RWPE2 (cell line): ENCODE data around the gene GSTA1.
"Not testable (repeated sequence)": the region's sequence is repeated elsewhere in the genome, so short reads cannot be mapped to it uniquely, and the experiment has no call there.

ENCODE experiments used
- ATAC-seq: fragments of 200-7000 bp; cut with Tn5 transposase; 3 replicates; pipeline ENCODE4 v1.9.1; 2021; ENCODE audit warnings: low read depth
- DNase-seq: peaks from one replicate; pipeline ENCODE4 v3.0.0-alpha.2; 2020; ENCODE audit warnings: low spot score
- H3K27ac ChIP-seq: fragments of 450-650 bp; 2 replicates; pipeline ENCODE4 v1.5.1; 2017; ENCODE audit warnings: mild to moderate bottlenecking; ENCODE audit not compliant: poor library complexity, severe bottlenecking
- H3K27me3 ChIP-seq: fragments of 250-450 bp; sonication (Bioruptor Pico); 2 replicates; pipeline ENCODE4 v1.5.1; 2021; ENCODE audit warnings: mild to moderate bottlenecking, moderate library complexity; ENCODE audit not compliant: insufficient read depth, poor library complexity, severe bottlenecking
- H3K36me3 ChIP-seq: fragments of 250-450 bp; sonication (Bioruptor Pico); 2 replicates; pipeline ENCODE4 v1.5.1; 2020; ENCODE audit warnings: low read depth, mild to moderate bottlenecking, moderate library complexity
- H3K4me1 ChIP-seq: fragments of 250-450 bp; sonication (Bioruptor Pico); 2 replicates; pipeline ENCODE4 v1.5.1; 2021; ENCODE audit warnings: mild to moderate bottlenecking, moderate library complexity; ENCODE audit not compliant: insufficient read depth, poor library complexity, severe bottlenecking
- H3K4me3 ChIP-seq: fragments of 250-450 bp; sonication (Bioruptor Pico); 2 replicates; pipeline ENCODE4 v1.5.1; 2021; ENCODE audit warnings: mild to moderate bottlenecking, moderate library complexity; ENCODE audit not compliant: severe bottlenecking
- H3K9me3 ChIP-seq: fragments of 250-450 bp; sonication (Bioruptor Pico); 2 replicates; pipeline ENCODE4 v1.5.1; 2021; ENCODE audit warnings: mild to moderate bottlenecking, moderate library complexity; ENCODE audit not compliant: severe bottlenecking
- CTCF ChIP-seq: fragments of 450-650 bp; IDR thresholded peaks from one replicate; pipeline ENCODE4 v1.5.1; 2017; ENCODE audit warnings: mild to moderate bottlenecking, moderate library complexity; ENCODE audit not compliant: poor library complexity, severe bottlenecking

GSTA1 gene

GRCh38 chr6:52763322-52763916, 40.2 kb downstream of the GSTA1 start, which contains the start of gene GSTA2:
TSS of gene GSTA2 (minus strand) at chr6:52763475. CDS start at chr6:52757947, 5,528 bp downstream.
- H3K36me3 ChIP-seq, H3K27ac ChIP-seq: not testable (repeated sequence)

GRCh38 chr6:52761673-52762491, 41.7 kb downstream of the GSTA1 start:
- not testable (repeated sequence) for H3K4me1 ChIP-seq, ATAC-seq, H3K36me3 ChIP-seq, H3K27ac ChIP-seq, H3K4me3 ChIP-seq, H3K27me3 ChIP-seq, DNase-seq, H3K9me3 ChIP-seq

More at GRCh38 chr6:52763322-52763916, 40.2 kb downstream of the GSTA1 start, which contains the start of gene GSTA2:
- not testable (repeated sequence) for ATAC-seq, H3K4me1 ChIP-seq, H3K27me3 ChIP-seq, H3K9me3 ChIP-seq, DNase-seq, H3K4me3 ChIP-seq

- H3K27ac ChIP-seq = no peak overlapping the region
- ATAC-seq (no peak), DNase-seq (no peak)
- no peaks in the 10 kb centered on the region for H3K4me1 ChIP-seq
- no peak overlapping the region for H3K4me3 ChIP-seq
- H3K36me3 ChIP-seq = no peaks in the 10 kb centered on the region
- no peaks in the 10 kb centered on the region for H3K9me3 ChIP-seq
- H3K27me3 ChIP-seq = no peaks in the 10 kb centered on the region
- no peak for TF ChIP-seq CTCF
These were observed 43.4 kb downstream of the GSTA1 start for GRCh38 chr6:52760105-52760765.

GRCh38 chr6:52759085-52759484, 44.5 kb downstream of the GSTA1 start:
- ATAC-seq = no peak
- no peaks in the 10 kb centered on the region for H3K4me1 ChIP-seq
- H3K36me3 ChIP-seq = no peaks in the 10 kb centered on the region
- DNase-seq = no peak
- TF ChIP-seq CTCF = no peak
- H3K27me3 ChIP-seq = no peaks in the 10 kb centered on the region
- H3K27ac ChIP-seq = no peak overlapping the region
- no peak overlapping the region for H3K4me3 ChIP-seq
- H3K9me3 ChIP-seq = no peaks in the 10 kb centered on the region

GRCh38 chr6:52757651-52758338, 45.8 kb downstream of the GSTA1 start:
- H3K4me1 ChIP-seq, H3K27me3 ChIP-seq, H3K9me3 ChIP-seq, H3K36me3 ChIP-seq, ATAC-seq, H3K4me3 ChIP-seq, DNase-seq, H3K27ac ChIP-seq: not testable (repeated sequence)

GRCh38 chr6:52754443-52754842, 49.2 kb downstream of the GSTA1 start:
- Histone ChIP-seq H3K4me3 (no peak overlapping the region), H3K4me1 (no peaks in the 10 kb centered on the region), H3K36me3 (no peaks in the 10 kb centered on the region), H3K27me3 (no peaks in the 10 kb centered on the region), H3K27ac (no peak overlapping the region), H3K9me3 (no peaks in the 10 kb centered on the region)
- no peak for ATAC-seq
- DNase-seq = no peak
- TF ChIP-seq CTCF = no peak

GRCh38 chr6:52753137-52753536, 50.5 kb downstream of the GSTA1 start:
- H3K4me3 ChIP-seq, H3K4me1 ChIP-seq, H3K36me3 ChIP-seq, H3K27ac ChIP-seq, DNase-seq, H3K27me3 ChIP-seq, ATAC-seq, H3K9me3 ChIP-seq: not testable (repeated sequence)
